Fibroblast of lung (primary cell): ENCODE measurements around the gene WAC. TPM values are rescaled to one million over a fixed set of nuclear protein-coding genes. Genes with fewer than 3 reads are reported as not detected.

ENCODE experiments used
- DNase-seq, 2 donors: peaks; one replicate each; pipeline versions ENCODE4 v3.0.0 to v3.0.0-alpha.2; 2010; ENCODE audit warnings: low read depth in 2 of 2
- H2AFZ ChIP-seq: 2 replicates; pipeline ENCODE4 v1.5.1; 2012; ENCODE audit warnings: low read length, control low read depth, inconsistent platforms
- H3K27ac ChIP-seq: 2 replicates; pipeline ENCODE4 v1.5.1; 2011; ENCODE audit warnings: low read length, control low read depth; ENCODE audit not compliant: insufficient read depth
- H3K27me3 ChIP-seq: 2 replicates; pipeline ENCODE4 v1.5.1; 2011; ENCODE audit warnings: mild to moderate bottlenecking, low read length; ENCODE audit not compliant: control insufficient read depth, insufficient read depth
- H3K36me3 ChIP-seq: 2 replicates; pipeline ENCODE4 v1.5.1; 2011; ENCODE audit warnings: low read length; ENCODE audit not compliant: control insufficient read depth, insufficient read depth
- H3K4me1 ChIP-seq: 2 replicates; pipeline ENCODE4 v1.5.1; 2011; ENCODE audit warnings: low read length; ENCODE audit not compliant: control insufficient read depth, insufficient read depth; ENCODE audit errors: extremely low read depth
- H3K4me2 ChIP-seq: 2 replicates; pipeline ENCODE4 v1.5.1; 2011; ENCODE audit warnings: low read length, control low read depth; ENCODE audit not compliant: insufficient read depth; ENCODE audit errors: extremely low read depth
- H3K4me3 ChIP-seq, 4 experiments: fragments of 200-600 bp in 1 of 4; sonication (generic) in 1 of 4; replicated peaks in 1 of 4; 2 replicates each; pipeline ENCODE4 v1.5.1; 2011 to 2016; ENCODE audit warnings: low read length in 4 of 4, low read depth in 3 of 4, mild to moderate bottlenecking in 3 of 4, control low read depth in 2 of 4, inconsistent platforms in 1 of 4, mixed read lengths in 1 of 4; ENCODE audit not compliant: insufficient read depth in 1 of 4; ENCODE audit errors: control extremely low read depth in 1 of 4
- H3K79me2 ChIP-seq: 2 replicates; pipeline ENCODE4 v1.5.1; 2012; ENCODE audit warnings: mild to moderate bottlenecking, low read length, inconsistent platforms; ENCODE audit not compliant: control insufficient read depth, insufficient read depth
- H3K9ac ChIP-seq: 2 replicates; pipeline ENCODE4 v1.5.1; 2011; ENCODE audit warnings: mild to moderate bottlenecking, low read length, control low read depth; ENCODE audit not compliant: insufficient read depth
- H3K9me3 ChIP-seq: 2 replicates; pipeline ENCODE4 v1.5.1; 2012; ENCODE audit warnings: low read depth, low read length; ENCODE audit not compliant: control insufficient read depth, insufficient read depth
- H4K20me1 ChIP-seq: 2 replicates; pipeline ENCODE4 v1.5.1; 2011; ENCODE audit warnings: low read length; ENCODE audit not compliant: control insufficient read depth, insufficient read depth; ENCODE audit errors: extremely low read depth
- EZH2 ChIP-seq: IDR thresholded peaks from 2 replicates; pipeline ENCODE4 v1.5.1; 2012; ENCODE audit warnings: low read length, control low read depth, mild to moderate bottlenecking; ENCODE audit errors: missing control alignments
- polyA plus RNA-seq, 2 donors: library from polyadenylated mRNA; depleted of rRNA in 1 of 2; stranded (reverse) in 1 of 2; unstranded in 1 of 2; fragments of >200 nt; gene quantifications; 2 replicates each; pipeline ENCODE4 v1.2.1, GENCODE V29; 2011 to 2012; ENCODE audit warnings: missing spikeins in 1 of 2
- total RNA-seq: library from RNA; depleted of rRNA; stranded (reverse); fragments of >200 nt; gene quantifications from 2 replicates; pipeline ENCODE4 v1.2.1, GENCODE V29; 2014
- TF ChIP-seq, protein P1 (sequence below), 2 donors: IDR thresholded peaks in 1 of 2; conservative IDR thresholded peaks in 1 of 2; 1 replicate in 1 of 2; 2 replicates in 1 of 2; pipeline ENCODE4 v1.5.1; 2011 to 2012; ENCODE audit warnings: low read length in 2 of 2, control low read depth in 1 of 2, inconsistent platforms in 1 of 2, low read depth in 1 of 2, mild to moderate bottlenecking in 1 of 2

WAC gene
- total and polyA plus RNA-seq, 2 donors (not counting 1 experiment from before 2014, with no cell fraction given), result 65.7 to 94.2 TPM

DNA sequence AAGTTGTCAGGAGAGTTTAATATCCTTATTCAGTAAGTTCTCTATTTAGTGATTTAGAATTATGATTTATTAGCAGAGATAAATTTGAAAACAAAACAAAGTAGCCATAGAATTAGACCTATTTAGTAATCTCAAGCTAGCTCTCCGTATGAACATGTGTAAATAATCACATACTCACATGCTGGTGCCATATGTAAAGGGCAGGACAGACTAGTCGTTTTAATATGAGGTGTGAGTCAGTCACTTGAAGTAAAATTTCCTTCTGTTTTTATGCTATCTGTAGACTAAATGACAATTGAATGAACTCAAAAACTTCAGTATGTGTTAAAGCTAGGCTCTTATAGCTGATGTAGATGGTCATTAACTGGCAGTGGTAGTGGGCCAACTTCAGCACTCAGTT lies 67.1 kb downstream of the WAC start:
- no peaks in the 10 kb centered on the region for H3K9me3 ChIP-seq
- no peak overlapping the region for H3K27ac ChIP-seq
- DNase-seq, result peak in 1 of 2 donors; percentile 13
- H3K4me2 ChIP-seq, result no peak overlapping the region
- no peaks in the 10 kb centered on the region for H3K36me3 ChIP-seq
- H3K79me2 ChIP-seq, result peaks cover 80% of the 10 kb centered on the region
- no peak overlapping the region for H3K9ac ChIP-seq
- no peak for TF ChIP-seq EZH2
- TF ChIP-seq, protein P1, sequence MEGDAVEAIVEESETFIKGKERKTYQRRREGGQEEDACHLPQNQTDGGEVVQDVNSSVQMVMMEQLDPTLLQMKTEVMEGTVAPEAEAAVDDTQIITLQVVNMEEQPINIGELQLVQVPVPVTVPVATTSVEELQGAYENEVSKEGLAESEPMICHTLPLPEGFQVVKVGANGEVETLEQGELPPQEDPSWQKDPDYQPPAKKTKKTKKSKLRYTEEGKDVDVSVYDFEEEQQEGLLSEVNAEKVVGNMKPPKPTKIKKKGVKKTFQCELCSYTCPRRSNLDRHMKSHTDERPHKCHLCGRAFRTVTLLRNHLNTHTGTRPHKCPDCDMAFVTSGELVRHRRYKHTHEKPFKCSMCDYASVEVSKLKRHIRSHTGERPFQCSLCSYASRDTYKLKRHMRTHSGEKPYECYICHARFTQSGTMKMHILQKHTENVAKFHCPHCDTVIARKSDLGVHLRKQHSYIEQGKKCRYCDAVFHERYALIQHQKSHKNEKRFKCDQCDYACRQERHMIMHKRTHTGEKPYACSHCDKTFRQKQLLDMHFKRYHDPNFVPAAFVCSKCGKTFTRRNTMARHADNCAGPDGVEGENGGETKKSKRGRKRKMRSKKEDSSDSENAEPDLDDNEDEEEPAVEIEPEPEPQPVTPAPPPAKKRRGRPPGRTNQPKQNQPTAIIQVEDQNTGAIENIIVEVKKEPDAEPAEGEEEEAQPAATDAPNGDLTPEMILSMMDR (conservative IDR thresholded peaks at IDR 0.05 in 1 of 2, IDR thresholded peaks at IDR 0.05 in 1 of 2; ENCODE audit: low read depth in 1 of 2, low read length in 2 of 2), result no peak
- H3K4me1 ChIP-seq, result no peaks in the 10 kb centered on the region
- no peak overlapping the region for H3K4me3 ChIP-seq
- no peak overlapping the region for H2AFZ ChIP-seq
- peaks cover 2% of the 10 kb centered on the region for H4K20me1 ChIP-seq
- no peaks in the 10 kb centered on the region for H3K27me3 ChIP-seq

DNA sequence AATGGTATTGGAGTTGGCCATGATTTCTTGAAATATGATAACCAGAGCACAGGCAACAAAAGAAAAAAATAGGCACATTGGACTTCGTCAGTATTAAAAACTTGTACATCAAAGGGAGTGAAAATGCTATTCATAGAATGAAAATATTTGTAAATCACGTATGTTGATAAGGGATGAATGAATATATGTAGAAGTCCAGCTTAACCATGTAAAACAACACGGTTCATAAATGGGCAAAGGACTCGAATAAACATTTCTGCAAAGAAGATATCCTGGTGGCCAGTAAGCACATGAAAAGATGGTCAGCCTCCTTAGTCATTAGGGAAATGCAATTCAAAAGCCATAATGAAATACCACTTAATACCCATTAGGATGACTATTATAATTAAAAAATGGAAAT lies 68.1 kb downstream of the WAC start:
- Histone ChIP-seq H3K27ac (no peak overlapping the region), H4K20me1 (peaks cover 2% of the 10 kb centered on the region), H3K4me2 (no peak overlapping the region), H3K9ac (no peak overlapping the region), H3K79me2 (peaks cover 79% of the 10 kb centered on the region), H3K27me3 (no peaks in the 10 kb centered on the region), H2AFZ (no peak overlapping the region), H3K4me1 (no peaks in the 10 kb centered on the region), H3K36me3 (no peaks in the 10 kb centered on the region), H3K9me3 (no peaks in the 10 kb centered on the region), H3K4me3 (no peak overlapping the region)
- no peak for TF ChIP-seq EZH2
- TF ChIP-seq, protein P1 (conservative IDR thresholded peaks at IDR 0.05 in 1 of 2, IDR thresholded peaks at IDR 0.05 in 1 of 2; ENCODE audit: low read depth in 1 of 2, low read length in 2 of 2), result no peak
- no peak for DNase-seq

DNA sequence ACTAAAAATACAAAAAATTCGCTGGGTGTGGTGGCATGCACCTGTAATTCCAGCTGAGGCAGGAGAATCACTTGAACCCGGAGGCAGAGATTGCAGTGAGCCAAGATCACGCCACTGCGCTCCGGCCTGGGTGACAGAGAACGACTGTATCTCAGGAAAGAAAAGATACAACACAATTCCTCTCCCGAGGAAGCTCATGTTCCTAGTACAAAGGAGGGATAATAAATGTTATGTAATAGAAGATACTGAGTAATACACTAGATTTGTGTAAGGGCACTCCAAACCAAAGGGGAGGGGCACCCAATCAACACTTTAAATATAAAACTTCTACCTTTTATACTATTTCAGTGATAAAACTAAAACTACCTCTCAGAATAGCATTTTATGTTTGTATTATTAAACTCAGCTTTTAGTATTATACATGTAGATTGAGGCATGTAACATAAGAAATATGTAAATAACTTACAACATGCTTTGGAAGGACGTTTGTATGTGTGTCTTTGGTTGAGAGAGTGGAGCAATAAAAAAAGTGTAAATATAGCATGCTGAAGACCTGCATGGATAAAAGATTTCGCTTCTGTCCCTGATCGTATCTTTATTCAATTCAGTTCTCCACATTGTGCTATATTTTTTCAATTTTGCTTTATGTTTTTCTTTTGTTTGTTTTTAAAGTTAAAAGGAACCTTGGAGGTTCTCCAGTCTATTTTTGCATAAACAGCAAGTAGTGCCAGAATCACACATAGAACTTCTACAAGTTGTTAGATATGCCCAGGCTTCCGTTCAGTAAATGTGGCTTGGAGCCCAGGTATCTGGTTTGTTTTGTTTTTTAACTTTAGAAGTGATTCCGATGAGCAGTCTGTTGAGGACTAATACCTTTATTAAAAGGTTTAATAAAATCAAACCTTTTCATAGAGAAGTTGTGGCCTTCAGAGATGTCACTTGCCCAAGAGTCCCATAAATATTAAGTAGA lies 71.9 kb downstream of the WAC start:
- Histone ChIP-seq H3K4me2 (no peak overlapping the region), H3K36me3 (no peaks in the 10 kb centered on the region), H3K27me3 (no peaks in the 10 kb centered on the region), H3K79me2 (peaks cover 53% of the 10 kb centered on the region), H3K4me1 (no peaks in the 10 kb centered on the region), H3K9me3 (no peaks in the 10 kb centered on the region), H2AFZ (no peak overlapping the region), H4K20me1 (no peaks in the 10 kb centered on the region), H3K4me3 (no peak overlapping the region), H3K27ac (no peak overlapping the region), H3K9ac (no peak overlapping the region)
- TF ChIP-seq EZH2, result no peak
- TF ChIP-seq, protein P1 (conservative IDR thresholded peaks at IDR 0.05 in 1 of 2, IDR thresholded peaks at IDR 0.05 in 1 of 2; ENCODE audit: low read depth in 1 of 2, low read length in 2 of 2), result no peak
- DNase-seq, result no peak
